ENCODE measurements around the gene PPIF. TPM values are rescaled to one million over a fixed set of nuclear protein-coding genes. Genes with fewer than 3 reads are reported as not detected.

The PPIF gene
- total RNA-seq, 1 experiment from 2014 or later: 133 TPM

- Histone ChIP-seq H3K36me3 (ENCODE audit: control insufficient read depth, insufficient read depth, low read length) (peaks cover 6% of the 10 kb centered on the region), H3K9me3 (no peaks in the 10 kb centered on the region), H3K4me1 (peaks cover 3% of the 10 kb centered on the region; the same call in 1 of the 2 replicates), H3K27me3 (replicated peaks; ENCODE audit: control insufficient read depth, insufficient read depth, low read length) (no peaks in the 10 kb centered on the region), H3K4me3 (ENCODE audit: low read depth, low read length) (no peak overlapping the region)
- no TSS peak for BruUV-seq (replicated peaks)
- H3K4me1 Mint-ChIP-seq (ENCODE audit: low read depth, unreplicated experiment): no peaks in the 10 kb centered on the region
- CTCF ChIA-PET: no interaction called here
- no peak for TF ChIP-seq CTCF (IDR thresholded peaks at IDR 0.05; ENCODE audit: insufficient read depth in 1 of 2, low read depth in 1 of 2, low read length in 1 of 2, severe bottlenecking in 1 of 2, unreplicated experiment in 1 of 2)
- H3K27ac Mint-ChIP-seq (ENCODE audit: unreplicated experiment): no peak overlapping the region
- peaks cover 71% of the 10 kb centered on the region for H3K36me3 Mint-ChIP-seq (ENCODE audit: insufficient read depth, unreplicated experiment)
- POLR2A ChIA-PET: no interaction called here
- H3K4me3 Mint-ChIP-seq (ENCODE audit: unreplicated experiment): no peak overlapping the region
- intact Hi-C loops (cut with micrococcal nuclease; ENCODE audit: unreplicated experiment): no loop called here
- no peaks in the 10 kb centered on the region for H3K9me3 Mint-ChIP-seq (ENCODE audit: unreplicated experiment)
- no peaks in the 10 kb centered on the region for H3K27me3 Mint-ChIP-seq (ENCODE audit: insufficient read depth, unreplicated experiment)
- no peak for DNase-seq
These were observed 43.4 kb upstream of the PPIF start for GRCh38 chr10:79303631-79304478.

GRCh38 chr10:79304479-79305087 lies 42.7 kb upstream of the PPIF start:
- POLR2A ChIA-PET: no interaction called here
- Histone ChIP-seq H3K9me3 (no peaks in the 10 kb centered on the region), H3K27me3 (replicated peaks; ENCODE audit: control insufficient read depth, insufficient read depth, low read length) (no peaks in the 10 kb centered on the region), H3K4me1 (no peaks in the 10 kb centered on the region), H3K36me3 (ENCODE audit: control insufficient read depth, insufficient read depth, low read length) (peaks cover 4% of the 10 kb centered on the region), H3K4me3 (ENCODE audit: low read depth, low read length) (no peak overlapping the region)
- H3K4me3 Mint-ChIP-seq (ENCODE audit: unreplicated experiment): no peak overlapping the region
- H3K9me3 Mint-ChIP-seq (ENCODE audit: unreplicated experiment): no peaks in the 10 kb centered on the region
- H3K4me1 Mint-ChIP-seq (ENCODE audit: low read depth, unreplicated experiment): no peaks in the 10 kb centered on the region
- peaks cover 75% of the 10 kb centered on the region for H3K36me3 Mint-ChIP-seq (ENCODE audit: insufficient read depth, unreplicated experiment)
- no TSS peak for BruUV-seq (replicated peaks)
- no peaks in the 10 kb centered on the region for H3K27me3 Mint-ChIP-seq (ENCODE audit: insufficient read depth, unreplicated experiment)
- intact Hi-C loops (cut with micrococcal nuclease; ENCODE audit: unreplicated experiment): no loop called here
- CTCF ChIA-PET: no interaction called here
- no peak for TF ChIP-seq CTCF (IDR thresholded peaks at IDR 0.05; ENCODE audit: insufficient read depth in 1 of 2, low read depth in 1 of 2, low read length in 1 of 2, severe bottlenecking in 1 of 2, unreplicated experiment in 1 of 2)
- DNase-seq: no peak
- no peak overlapping the region for H3K27ac Mint-ChIP-seq (ENCODE audit: unreplicated experiment)

GRCh38 chr10:79305515-79305914 lies 41.8 kb upstream of the PPIF start:
- no peak overlapping the region for H3K27ac Mint-ChIP-seq (ENCODE audit: unreplicated experiment)
- intact Hi-C loops (cut with micrococcal nuclease; ENCODE audit: unreplicated experiment): no loop called here
- H3K9me3 Mint-ChIP-seq (ENCODE audit: unreplicated experiment): no peaks in the 10 kb centered on the region
- H3K4me1 ChIP-seq: no peaks in the 10 kb centered on the region
- H3K27me3 ChIP-seq (replicated peaks; ENCODE audit: control insufficient read depth, insufficient read depth, low read length): no peaks in the 10 kb centered on the region
- H3K4me1 Mint-ChIP-seq (ENCODE audit: low read depth, unreplicated experiment): no peaks in the 10 kb centered on the region
- peaks cover 4% of the 10 kb centered on the region for H3K36me3 ChIP-seq (ENCODE audit: control insufficient read depth, insufficient read depth, low read length)
- peaks cover 69% of the 10 kb centered on the region for H3K36me3 Mint-ChIP-seq (ENCODE audit: insufficient read depth, unreplicated experiment)
- no peak overlapping the region for H3K4me3 ChIP-seq (ENCODE audit: low read depth, low read length)
- H3K4me3 Mint-ChIP-seq (ENCODE audit: unreplicated experiment): no peak overlapping the region
- no TSS peak for BruUV-seq (replicated peaks)
- POLR2A ChIA-PET: no interaction called here
- no peaks in the 10 kb centered on the region for H3K9me3 ChIP-seq
- TF ChIP-seq CTCF (IDR thresholded peaks at IDR 0.05; ENCODE audit: insufficient read depth in 1 of 2, low read depth in 1 of 2, low read length in 1 of 2, severe bottlenecking in 1 of 2, unreplicated experiment in 1 of 2): no peak
- DNase-seq: no peak
- CTCF ChIA-PET: no interaction called here
- no peaks in the 10 kb centered on the region for H3K27me3 Mint-ChIP-seq (ENCODE audit: insufficient read depth, unreplicated experiment)
